ENCODE measurements around the gene CCDC172. TPM values are rescaled to one million over a fixed set of nuclear protein-coding genes. Genes with fewer than 3 reads are reported as not detected.

CCDC172 gene
- polyA plus RNA-seq, 2 of the 4 experiments (the other 2 are of a cell fraction): not detected

- no peak for TF ChIP-seq ESRRA (IDR thresholded peaks at IDR 0.05; ENCODE audit: borderline replicate concordance, low read length)
- no peak for TF ChIP-seq HOXB5 (CRISPR knock-in tag; IDR thresholded peaks at IDR 0.05)
- TF ChIP-seq POLR2AphosphoS2 (conservative IDR thresholded peaks at IDR 0.05; ENCODE audit: low read length): no peak
- DNase-seq (ENCODE audit: low read depth in 1 of 2, low spot score in 1 of 2): no peak
- 24% methylated on average over 4 of the region's 4 CpGs for WGBS (ENCODE audit: missing lambda C conversion rate)
- Histone ChIP-seq H3K4me2 (no peak overlapping the region), H3K27ac (no peak overlapping the region), H3K9me3 (no peaks in the 10 kb centered on the region), H3K4me1 (no peaks in the 10 kb centered on the region), H3K4me3 (no peak overlapping the region)
- no peak for ATAC-seq
- ChIA-PET POLR2A (no interaction called here), CTCF (no interaction called here)
- FAIRE-seq: no peak
Measured at GRCh38 chr10:116307455-116307854, 16.8 kb upstream of the CCDC172 start.

- no peak overlapping the region for H3K4me2 ChIP-seq
- H3K4me3 ChIP-seq: no peak overlapping the region
- CTCF ChIA-PET: interaction anchor here (0.6 to 1.5 kb wide), 2 partner anchors 22 to 593 kb away, joined by 3 to 4 read pairs; no protein-coding TSS in a partner anchor
- no peaks in the 10 kb centered on the region for H3K9me3 ChIP-seq
- H3K27ac ChIP-seq: no peak overlapping the region
- WGBS (ENCODE audit: missing lambda C conversion rate): 46% methylated on average over 5 of the region's 5 CpGs
- no peaks in the 10 kb centered on the region for H3K4me1 ChIP-seq
- FAIRE-seq (no peak), DNase-seq (ENCODE audit: low read depth in 1 of 2, low spot score in 1 of 2) (no peak), ATAC-seq (no peak)
- TF ChIP-seq HOXA7 (CRISPR knock-in tag; IDR thresholded peaks at IDR 0.05) (no peak), POLR2AphosphoS2 (conservative IDR thresholded peaks at IDR 0.05; ENCODE audit: low read length) (no peak), FOSL2 (IDR thresholded peaks at IDR 0.05) (no peak), FOSL2 (CRISPR knock-in tag; IDR thresholded peaks at IDR 0.05) (no peak), RNF2 (IDR thresholded peaks at IDR 0.05; ENCODE audit: borderline replicate concordance, low read depth) (no peak), MAZ (IDR thresholded peaks at IDR 0.05; ENCODE audit: borderline replicate concordance, low read depth, low read length) (no peak), KDM5A (IDR thresholded peaks at IDR 0.05) (no peak), RARB (CRISPR knock-in tag; IDR thresholded peaks at IDR 0.05) (no peak), E2F6 (IDR thresholded peaks at IDR 0.05; ENCODE audit: borderline replicate concordance, low read depth) (no peak), HOXB13 (CRISPR knock-in tag; IDR thresholded peaks at IDR 0.05; ENCODE audit: low read depth) (no peak), ZC3H11A (IDR thresholded peaks at IDR 0.05) (no peak), ZNF302 (CRISPR knock-in tag; IDR thresholded peaks at IDR 0.05) (no peak), ZFP36 (IDR thresholded peaks at IDR 0.05; ENCODE audit: borderline replicate concordance, partially characterized antibody) (no peak), CHD2 (IDR thresholded peaks at IDR 0.05; ENCODE audit: low read length, partially characterized antibody) (no peak), RCOR1 (IDR thresholded peaks at IDR 0.05; ENCODE audit: low read depth, low read length) (no peak), HMGXB4 (CRISPR knock-in tag; IDR thresholded peaks at IDR 0.05; ENCODE audit: borderline replicate concordance) (no peak)
- POLR2A ChIA-PET: no interaction called here
Measured at GRCh38 chr10:116311016-116311415, 13.2 kb upstream of the CCDC172 start.

- Histone ChIP-seq H3K9me3 (no peaks in the 10 kb centered on the region), H3K4me2 (no peak overlapping the region), H3K27ac (no peak overlapping the region), H3K4me1 (no peaks in the 10 kb centered on the region), H3K4me3 (no peak overlapping the region)
- DNase-seq (ENCODE audit: low read depth in 1 of 2, low spot score in 1 of 2): no peak
- ChIA-PET CTCF (interaction anchor here (1.5 kb wide), 1 partner anchor 23 kb away, joined by 4 read pairs; no protein-coding TSS in a partner anchor), POLR2A (no interaction called here)
- WGBS (ENCODE audit: missing lambda C conversion rate): 17% methylated on average over 2 of the region's 2 CpGs
- TF ChIP-seq CHD4 (IDR thresholded peaks at IDR 0.05; ENCODE audit: borderline replicate concordance): no peak
- TF ChIP-seq HOXB13 (CRISPR knock-in tag; IDR thresholded peaks at IDR 0.05; ENCODE audit: low read depth): no peak
- TF ChIP-seq ZC3H11A (IDR thresholded peaks at IDR 0.05): no peak
- TF ChIP-seq SMC3 (IDR thresholded peaks at IDR 0.05): no peak
- TF ChIP-seq E2F6 (IDR thresholded peaks at IDR 0.05; ENCODE audit: borderline replicate concordance, low read depth): no peak
- no peak for TF ChIP-seq RAD21 (conservative IDR thresholded peaks at IDR 0.05 in 1 of 2, IDR thresholded peaks at IDR 0.05 in 1 of 2)
- TF ChIP-seq HOXB5 (CRISPR knock-in tag; IDR thresholded peaks at IDR 0.05): no peak
- TF ChIP-seq GATA3 (IDR thresholded peaks at IDR 0.05; ENCODE audit: borderline replicate concordance): no peak
- TF ChIP-seq MAFK (IDR thresholded peaks at IDR 0.05; ENCODE audit: partially characterized antibody): no peak
- no peak for TF ChIP-seq FOSB (CRISPR knock-in tag; IDR thresholded peaks at IDR 0.05)
- no peak for TF ChIP-seq RNF2 (IDR thresholded peaks at IDR 0.05; ENCODE audit: borderline replicate concordance, low read depth)
- no peak for TF ChIP-seq HEYL (CRISPR knock-in tag; IDR thresholded peaks at IDR 0.05)
- TF ChIP-seq EHF (CRISPR knock-in tag; IDR thresholded peaks at IDR 0.05): no peak
- no peak for ATAC-seq
- FAIRE-seq: no peak
Measured at GRCh38 chr10:116311706-116312490, 12.3 kb upstream of the CCDC172 start.
